Measurements from ENCODE around the gene CRB3.
"Not testable (repeated sequence)": the region's sequence is repeated elsewhere in the genome, so short reads cannot be mapped to it uniquely, and the experiment has no call there.

The CRB3 gene

GRCh38 chr19:6464070-6464873 lies at the start of gene CRB3:
Gene CRB3 (plus strand): TSS chr19:6464271. CDS start chr19:6464702, 431 bp downstream.
- DNase-seq: no peak

- DNase-seq: no peak
These were observed 49.1 kb upstream of the CRB3 start for GRCh38 chr19:6414793-6415590.

GRCh38 chr19:6415591-6416190 lies 48.4 kb upstream of the CRB3 start:
- no peak for DNase-seq

DNA sequence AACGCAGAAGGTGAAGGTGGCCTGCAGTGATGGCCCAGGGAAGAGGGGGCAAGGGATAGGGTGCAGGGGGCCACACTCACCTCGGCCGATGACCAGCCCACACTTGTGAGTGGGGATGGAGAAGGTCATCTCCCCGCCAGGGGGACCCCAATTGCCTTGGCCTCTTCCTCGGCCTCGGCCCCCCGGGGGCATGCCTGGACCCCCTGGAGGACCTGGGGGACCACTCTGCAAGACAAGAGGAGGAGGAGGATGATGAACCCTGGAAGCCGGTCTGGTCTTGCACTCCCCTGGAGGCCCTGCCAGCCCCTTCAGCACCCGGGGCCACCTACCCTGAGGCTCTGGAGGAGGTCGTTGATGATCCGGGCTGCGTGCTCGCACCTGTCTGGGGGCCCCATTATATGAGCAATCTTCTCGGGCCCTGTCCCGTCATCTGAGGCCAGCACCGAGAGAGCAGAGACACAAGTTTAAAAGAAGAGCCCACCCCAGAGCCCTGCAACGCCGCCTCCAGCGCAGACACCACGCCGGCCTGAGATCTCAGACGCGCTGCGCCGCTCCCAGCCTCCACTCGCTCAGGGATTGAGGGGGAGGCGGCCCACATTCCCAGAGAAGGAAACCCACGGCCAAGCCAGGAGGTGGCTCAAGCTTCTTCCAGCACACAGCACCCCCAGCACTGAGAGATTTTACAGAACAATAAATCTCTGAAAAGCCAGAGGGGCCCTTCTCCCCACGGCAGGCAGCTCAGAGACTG lies 47.2 kb upstream of the CRB3 start:
- no peak for DNase-seq

DNA sequence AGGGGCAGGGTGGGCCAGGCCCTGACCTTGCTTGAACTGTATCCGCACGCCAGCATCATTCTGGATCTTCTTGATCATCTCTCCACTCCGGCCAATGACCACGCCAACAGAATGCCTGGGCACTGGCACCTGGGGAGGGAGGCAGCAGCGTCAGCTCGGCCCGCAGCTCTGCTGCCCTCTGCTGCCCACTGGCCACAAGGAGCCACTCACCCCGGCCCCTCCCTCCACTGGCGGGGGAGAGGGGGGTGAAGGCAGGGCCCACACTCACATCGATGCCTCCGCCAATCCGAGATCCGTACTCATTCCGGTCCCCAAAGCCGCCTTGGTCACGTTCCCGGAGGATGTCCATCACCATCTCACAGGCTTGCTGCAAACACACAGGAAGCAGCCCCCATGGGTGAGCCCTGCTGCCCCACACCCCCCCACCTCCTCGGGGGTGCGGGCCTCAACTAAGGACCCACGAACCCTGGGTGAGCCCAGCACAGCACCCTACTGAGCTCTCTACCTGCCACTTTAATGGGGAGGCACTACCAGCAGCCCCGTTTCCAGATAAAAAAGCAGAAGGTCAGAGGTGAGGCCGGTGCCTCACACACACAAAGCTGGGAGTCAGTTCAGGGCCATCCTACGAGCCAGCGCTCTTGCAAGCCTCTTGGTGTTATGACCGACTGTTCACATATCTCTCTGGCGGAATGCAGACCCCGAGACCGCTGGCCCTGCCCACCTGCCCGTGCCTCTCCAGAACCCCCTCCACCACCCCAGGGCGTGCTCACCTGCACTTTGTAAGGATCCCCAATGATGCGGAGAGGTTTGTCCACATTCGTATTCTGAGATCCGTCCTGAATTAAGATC lies 46.1 kb upstream of the CRB3 start:
- DNase-seq: no peak

DNA sequence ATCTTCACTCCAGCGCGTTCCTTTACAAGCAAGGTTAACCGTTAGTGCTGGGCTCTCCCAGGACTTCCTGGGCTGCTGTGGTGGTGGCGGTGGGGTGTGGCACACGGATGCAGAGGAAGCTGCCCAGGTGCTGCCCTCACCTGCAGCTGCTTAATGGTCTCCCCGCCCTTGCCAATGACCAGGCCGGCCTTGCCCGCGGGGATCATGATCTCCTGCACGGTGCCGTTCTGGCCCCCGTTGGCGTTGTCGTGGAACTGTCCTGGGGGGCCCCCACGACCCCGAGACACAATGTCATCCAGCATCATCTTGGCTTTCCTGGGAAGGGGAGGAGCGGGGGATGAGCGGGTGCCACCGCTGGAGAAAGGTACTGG lies 45.5 kb upstream of the CRB3 start:
- DNase-seq: no peak

DNA sequence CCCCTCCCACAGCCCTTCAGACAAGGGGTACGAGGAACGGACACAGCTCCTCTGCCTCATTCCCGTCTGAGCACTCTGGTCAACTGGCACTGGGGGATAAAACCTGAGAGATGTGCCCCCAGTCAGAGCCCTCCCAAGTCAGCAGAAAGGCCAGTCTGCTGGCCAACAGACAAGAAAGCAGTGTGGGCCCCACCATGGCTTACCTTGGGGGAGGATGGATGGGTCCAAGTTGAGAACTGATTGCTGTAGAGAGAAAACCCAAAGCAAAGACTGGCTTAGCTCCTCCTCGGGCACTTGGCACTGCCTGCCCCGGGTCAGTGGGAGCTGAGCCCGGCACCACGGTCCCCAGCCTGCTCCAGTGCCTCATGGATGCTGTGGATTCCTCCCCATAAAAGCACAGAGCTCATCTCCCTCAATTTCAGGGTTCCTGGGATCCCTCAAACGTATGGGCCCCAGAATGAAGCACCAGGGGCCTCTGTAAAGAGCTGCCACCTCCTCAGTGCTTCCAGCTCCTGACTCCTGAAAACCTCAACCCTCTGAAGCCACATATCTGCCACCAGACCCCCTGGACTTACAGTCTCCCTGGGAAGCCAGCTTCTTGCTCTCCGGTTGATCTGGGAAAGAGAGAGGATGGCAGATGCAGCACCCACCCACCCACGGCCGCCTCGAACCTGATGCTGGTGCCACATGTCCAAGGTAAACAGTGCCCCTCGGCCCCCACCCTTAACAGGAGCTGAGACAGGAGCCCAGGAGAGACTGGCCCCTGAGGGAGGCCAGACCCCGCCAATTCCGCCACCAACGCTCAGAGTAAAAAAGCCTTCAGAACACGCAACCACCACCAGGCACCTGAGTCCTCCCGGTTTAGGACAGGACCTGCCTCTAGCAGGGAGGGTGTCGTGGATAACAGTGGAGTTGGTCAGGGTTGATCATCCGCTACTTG lies 42.7 kb upstream of the CRB3 start:
- DNase-seq: no peak

- DNase-seq: peak; percentile 57
These were observed 40.4 kb upstream of the CRB3 start for GRCh38 chr19:6423499-6424194.

DNA sequence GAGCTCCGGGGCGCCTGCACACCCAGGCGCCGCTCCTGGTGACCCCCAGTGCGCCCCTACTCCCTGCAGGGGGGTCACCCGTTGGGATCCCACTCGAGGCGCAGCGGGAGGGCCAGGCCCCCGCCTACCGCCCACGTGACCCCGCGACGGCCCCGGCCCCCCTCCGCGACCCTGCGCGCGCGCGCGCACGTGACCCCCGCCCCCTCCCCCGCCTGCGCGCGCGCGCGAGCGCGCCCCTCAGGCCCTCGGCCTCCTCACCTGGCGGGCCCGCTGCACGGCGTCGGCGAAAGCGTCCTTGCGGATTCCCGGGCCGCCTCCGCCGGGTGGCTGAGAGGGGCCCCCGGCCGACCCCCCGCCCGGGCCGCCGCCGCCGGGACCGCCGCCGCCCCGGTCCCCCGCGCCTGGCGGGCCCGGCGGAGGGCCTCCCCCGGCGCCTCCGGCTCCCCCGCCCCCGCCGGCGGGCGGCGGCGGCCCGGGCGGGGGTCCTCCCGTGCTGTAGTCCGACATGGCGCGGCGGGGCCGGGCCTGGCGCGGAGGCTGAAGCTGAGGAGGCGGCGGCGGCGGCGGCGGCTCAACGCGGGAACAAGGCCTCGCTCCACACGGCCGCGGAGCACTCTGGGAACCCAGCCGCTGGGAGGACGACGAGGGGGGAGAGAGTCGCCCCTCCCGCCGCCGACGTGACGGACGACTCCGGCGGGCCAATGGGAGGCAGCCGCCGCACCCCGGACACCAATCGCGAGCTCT lies 39.7 kb upstream of the CRB3 start, which contains the start of gene KHSRP:
Gene KHSRP, minus strand, starts transcription at position 617 of the 744 bp plus-strand sequence. Its CDS starts 110 bp downstream, at position 507.
- DNase-seq: peak; percentile 38

DNA sequence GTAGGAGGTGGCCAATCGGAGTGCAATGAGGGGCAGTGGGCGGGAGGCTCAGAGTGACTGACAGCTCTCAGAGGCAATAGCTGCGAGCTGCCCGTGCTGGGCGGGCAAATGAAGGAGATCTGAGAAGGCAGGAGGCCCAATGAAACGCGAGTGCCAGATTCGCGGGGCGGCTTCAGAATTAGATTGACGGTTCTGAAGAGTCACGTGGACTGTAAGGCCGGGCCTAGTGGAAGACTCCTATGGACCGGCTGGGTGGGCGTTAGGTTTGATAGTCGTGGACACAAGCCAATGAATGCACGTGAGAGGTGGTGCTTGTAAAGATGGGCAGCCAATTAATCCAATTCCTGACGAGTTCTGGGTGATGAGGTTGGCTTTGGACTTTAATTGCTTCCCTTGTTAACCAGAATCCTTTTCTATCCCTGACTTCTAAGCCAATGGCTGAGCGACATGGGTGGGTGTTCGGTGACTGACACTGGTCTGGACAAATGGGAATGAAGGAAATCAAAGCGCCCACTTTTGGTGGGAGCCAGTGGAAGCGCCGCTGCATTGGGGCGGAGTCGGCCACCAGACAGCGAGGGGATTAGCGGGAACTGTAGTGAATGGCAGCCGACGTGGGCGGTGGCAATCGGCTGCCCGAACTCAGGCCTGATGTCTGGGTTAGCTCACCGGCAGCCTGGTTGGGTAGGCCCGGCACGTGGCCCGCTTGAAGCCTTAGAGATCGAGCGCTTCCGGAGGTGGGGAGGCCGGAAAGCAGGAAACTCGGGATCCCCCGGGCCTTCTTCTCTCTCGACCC lies 38.9 kb upstream of the CRB3 start:
- peak; percentile 100 for DNase-seq

GRCh38 chr19:6425732-6426620 lies 38.1 kb upstream of the CRB3 start:
- no peak for DNase-seq

- no peak for DNase-seq
These were observed 36.9 kb upstream of the CRB3 start for GRCh38 chr19:6427131-6427530.

GRCh38 chr19:6428692-6429418 lies 35.2 kb upstream of the CRB3 start:
- not testable (repeated sequence) for DNase-seq

DNA sequence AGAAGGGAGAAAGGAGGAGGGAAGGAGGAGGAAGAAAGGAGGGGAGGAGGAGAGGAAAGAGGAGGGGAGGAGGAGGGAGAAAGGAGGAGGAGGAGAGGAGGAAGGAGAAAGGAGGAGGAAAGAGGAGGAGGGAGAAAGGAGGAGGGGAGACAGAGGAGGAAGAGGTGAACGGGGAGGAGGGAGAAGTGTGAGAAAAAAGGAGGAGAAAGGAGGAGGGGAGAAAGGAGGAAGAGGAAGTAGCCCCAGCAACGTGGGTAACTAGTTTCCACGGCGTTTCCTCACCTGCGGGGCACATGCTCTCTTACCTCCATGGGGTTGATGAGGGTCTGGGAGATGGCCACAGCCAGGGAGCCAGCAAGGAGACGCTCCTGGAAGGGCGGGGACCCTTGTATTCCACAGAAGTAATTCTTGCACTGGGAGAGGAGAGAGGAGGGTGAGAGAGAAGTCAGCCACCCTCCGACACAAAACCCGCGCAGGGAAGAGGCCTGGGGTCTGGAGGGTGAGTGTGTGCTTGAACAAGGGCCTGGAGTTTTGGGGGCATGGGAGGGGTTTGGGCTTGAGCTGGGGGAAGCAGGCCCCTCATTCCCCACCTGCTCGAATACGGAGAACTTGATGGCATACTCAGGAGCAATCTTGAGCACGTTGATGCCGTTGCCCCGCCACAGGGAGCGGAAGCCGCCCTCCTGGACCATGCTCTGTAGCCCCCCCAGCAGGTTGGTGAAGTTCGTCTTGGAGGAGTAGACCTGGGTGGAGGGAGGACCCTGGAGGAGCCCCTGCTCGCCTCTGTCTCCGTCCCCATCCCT lies 34.5 kb upstream of the CRB3 start:
- no peak for DNase-seq

GRCh38 chr19:6431891-6432290 lies 32.2 kb upstream of the CRB3 start:
- no peak for DNase-seq

GRCh38 chr19:6433165-6433564 lies 30.9 kb upstream of the CRB3 start:
- DNase-seq: no peak

Data from RPMI8226 (cell line).